ENCODE measurements around the gene ACTL10. TPM values are rescaled to one million over a fixed set of nuclear protein-coding genes. Genes with fewer than 3 reads are reported as not detected.

ACTL10 gene
- polyA plus RNA-seq, 2 of the 4 experiments (the other 2 are of a cell fraction) = not detected

GRCh38 chr20:33662172-33662571, 4.6 kb upstream of the ACTL10 start, which contains the start of gene C20orf144 (continued):
- TF ChIP-seq CBX2 (IDR thresholded peaks at IDR 0.05; ENCODE audit: borderline replicate concordance, low read depth) (no peak), HOXB5 (CRISPR knock-in tag; IDR thresholded peaks at IDR 0.05) (no peak)

GRCh38 chr20:33663161-33664084, 3.3 kb upstream of the ACTL10 start:
- ATAC-seq (peak; percentile 86 to 93), FAIRE-seq (no peak), DNase-seq (ENCODE audit: low read depth in 1 of 2, low spot score in 1 of 2) (peak; percentile 68 to 73)
- POLR2A ChIA-PET = interaction anchor here (0.7 to 2.2 kb wide), 8 partner anchors 10 to 330 kb away, joined by 3 to 14 read pairs (median 4); partner anchors contain the start of genes CBFA2T2, E2F1, RALY and ZNF341
- peaks cover 15% of the 10 kb centered on the region for H3K4me1 ChIP-seq
- WGBS (ENCODE audit: missing lambda C conversion rate) = 3% methylated on average over 53 of the region's 84 CpGs
- H3K4me2 ChIP-seq = peak overlapping the region; percentile 99
- peak overlapping the region; percentile 68 for H3K4me3 ChIP-seq
- peak overlapping the region; percentile 83 to 95 for H3K27ac ChIP-seq
- CTCF ChIA-PET = interaction anchor here (0.5 to 3.3 kb wide), 10 partner anchors 8 to 217 kb away, joined by 3 to 28 read pairs (median 3); no protein-coding TSS in a partner anchor
- no peaks in the 10 kb centered on the region for H3K9me3 ChIP-seq
- TF ChIP-seq ELK1 (IDR thresholded peaks at IDR 0.05; ENCODE audit: low read depth, low read length) = no peak
- peak; percentile 72 for TF ChIP-seq E2F6 (IDR thresholded peaks at IDR 0.05; ENCODE audit: borderline replicate concordance, low read depth)
- TF ChIP-seq MAFK (IDR thresholded peaks at IDR 0.05; ENCODE audit: partially characterized antibody) = no peak
- TF ChIP-seq RCOR1 (IDR thresholded peaks at IDR 0.05; ENCODE audit: low read depth, low read length) = no peak
- TF ChIP-seq PHF8 (IDR thresholded peaks at IDR 0.05; ENCODE audit: borderline replicate concordance, low read depth) = peak; percentile 51; the same call in 1 of the 2 replicates
- TF ChIP-seq JUN (IDR thresholded peaks at IDR 0.05) = peak in 1 of 2 experiments; percentile 95; a peak in 4 of 5 replicates
- no peak for TF ChIP-seq CBX8 (IDR thresholded peaks at IDR 0.05)
- peak; percentile 61; the same call in 1 of the 2 replicates for TF ChIP-seq PBX3 (IDR thresholded peaks at IDR 0.05)
- TF ChIP-seq POLR2A (IDR thresholded peaks at IDR 0.05; ENCODE audit: low read length) = peak; percentile 78
- no peak for TF ChIP-seq SMC3 (IDR thresholded peaks at IDR 0.05)
- peak; percentile 64 for TF ChIP-seq MAX (IDR thresholded peaks at IDR 0.05)
- peak; percentile 87; the same call in 1 of the 3 replicates for TF ChIP-seq BCL3 (IDR thresholded peaks at IDR 0.05)
- TF ChIP-seq CTCF (IDR thresholded peaks at IDR 0.05) = no peak
- no peak for TF ChIP-seq FOSB (CRISPR knock-in tag; IDR thresholded peaks at IDR 0.05)

Data from A549 (cell line).